NT2/D1 (cell line): ENCODE results near the gene PTPRF.

Source experiments
- DNase-seq: peaks from one replicate; pipeline ENCODE4 v3.0.0-alpha.2; 2011; ENCODE audit warnings: low read depth, low spot score
- H3K27me3 ChIP-seq: 2 replicates; pipeline ENCODE4 v1.6.0; 2011; ENCODE audit warnings: mild to moderate bottlenecking; ENCODE audit not compliant: insufficient read length, insufficient read depth
- H3K36me3 ChIP-seq: 2 replicates; pipeline ENCODE4 v1.6.1; 2011; ENCODE audit warnings: mild to moderate bottlenecking, low read length, mixed read lengths; ENCODE audit not compliant: insufficient read depth, insufficient read length
- H3K4me1 ChIP-seq: 2 replicates; pipeline ENCODE4 v1.5.1; 2011; ENCODE audit not compliant: insufficient read depth, insufficient read length
- H3K4me3 ChIP-seq: 2 replicates; pipeline ENCODE4 v1.5.1; 2011; ENCODE audit warnings: low read depth; ENCODE audit not compliant: insufficient read length
- H3K9ac ChIP-seq: 2 replicates; pipeline ENCODE4 v1.6.0; 2011; ENCODE audit warnings: low read depth; ENCODE audit not compliant: insufficient read length
- H3K9me3 ChIP-seq: 2 replicates; pipeline ENCODE4 v1.5.1; 2011; ENCODE audit warnings: mild to moderate bottlenecking, low read length; ENCODE audit not compliant: insufficient read depth
- SUZ12 ChIP-seq: IDR thresholded peaks from 2 replicates; pipeline ENCODE4 v1.6.1; 2011; ENCODE audit not compliant: insufficient read length, insufficient read depth; ENCODE audit errors: extremely low read depth
- YY1 ChIP-seq: IDR thresholded peaks from 2 replicates; pipeline ENCODE4 v1.6.1; 2011; ENCODE audit not compliant: insufficient read length, insufficient read depth
- ZNF274 ChIP-seq: IDR thresholded peaks from 2 replicates; pipeline ENCODE4 v1.6.1; 2011; ENCODE audit warnings: mild to moderate bottlenecking, low read depth, low read length

PTPRF gene

DNA sequence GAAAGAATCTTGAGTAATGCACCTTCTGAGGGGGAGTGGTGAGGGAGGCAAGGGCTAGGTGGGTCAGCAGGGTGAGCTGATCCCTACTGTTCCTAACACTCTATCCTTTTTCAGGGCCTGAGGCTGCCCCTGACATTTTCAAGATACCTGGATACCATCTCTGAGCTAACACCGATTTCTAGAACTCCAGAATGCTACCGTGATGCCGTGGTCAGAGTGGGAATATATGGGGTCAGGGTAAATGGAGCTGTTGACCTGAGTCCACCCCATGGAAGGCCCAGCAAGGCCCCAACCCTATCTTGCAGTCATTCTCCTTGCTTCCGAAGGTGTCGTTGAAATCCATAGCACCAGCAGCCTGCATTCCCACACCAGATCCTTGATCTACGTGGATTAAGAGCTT is 18.0 kb upstream of the PTPRF start:
- peaks cover 6% of the 10 kb centered on the region; the same call in 1 of the 2 replicates for H3K9me3 ChIP-seq
- no peak for TF ChIP-seq SUZ12
- TF ChIP-seq YY1: no peak
- no peak for TF ChIP-seq ZNF274
- H3K9ac ChIP-seq: no peak overlapping the region
- H3K4me1 ChIP-seq: peaks cover 2% of the 10 kb centered on the region
- DNase-seq: no peak
- no peaks in the 10 kb centered on the region for H3K36me3 ChIP-seq
- no peak overlapping the region for H3K4me3 ChIP-seq
- H3K27me3 ChIP-seq: no peaks in the 10 kb centered on the region

DNA sequence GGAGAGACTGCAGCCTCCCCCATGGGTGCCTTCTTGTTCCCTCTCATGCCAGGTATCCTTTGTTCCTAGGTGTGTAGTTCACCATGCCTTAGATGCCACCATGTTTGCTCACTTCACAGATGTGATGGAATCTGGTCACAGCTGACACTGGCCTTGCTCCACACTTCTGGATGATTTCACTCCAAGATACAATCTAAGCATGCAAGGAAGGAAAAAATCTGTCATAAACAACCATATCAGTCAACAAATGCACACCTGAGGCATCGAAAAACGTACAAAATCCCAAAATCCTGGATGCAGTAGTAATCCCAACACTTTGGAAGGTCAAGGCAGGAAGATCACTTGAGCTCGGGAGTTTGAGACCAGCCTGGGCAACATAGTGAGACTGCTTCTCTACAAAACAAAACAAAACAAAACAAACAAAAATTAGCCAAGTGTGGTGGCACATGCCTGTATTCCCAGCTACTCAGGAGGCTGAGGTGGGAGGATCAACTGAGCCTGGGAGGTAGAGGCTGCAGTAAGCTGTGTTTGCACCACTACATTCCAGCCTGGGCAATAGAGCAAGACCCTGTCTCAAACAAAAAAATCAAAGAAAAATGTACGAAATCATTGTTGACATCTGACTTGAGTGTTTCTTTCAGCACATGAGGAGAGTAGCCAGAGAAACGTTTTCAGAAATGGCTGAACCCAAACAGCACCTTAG is 17.1 kb upstream of the PTPRF start:
- H3K27me3 ChIP-seq: no peaks in the 10 kb centered on the region
- no peaks in the 10 kb centered on the region for H3K36me3 ChIP-seq
- H3K4me1 ChIP-seq: peaks cover under 1% of the 10 kb centered on the region
- no peak for DNase-seq
- no peak overlapping the region for H3K4me3 ChIP-seq
- peaks cover 6% of the 10 kb centered on the region; the same call in 1 of the 2 replicates for H3K9me3 ChIP-seq
- no peak for TF ChIP-seq ZNF274
- no peak for TF ChIP-seq YY1
- TF ChIP-seq SUZ12: no peak
- no peak overlapping the region for H3K9ac ChIP-seq

DNA sequence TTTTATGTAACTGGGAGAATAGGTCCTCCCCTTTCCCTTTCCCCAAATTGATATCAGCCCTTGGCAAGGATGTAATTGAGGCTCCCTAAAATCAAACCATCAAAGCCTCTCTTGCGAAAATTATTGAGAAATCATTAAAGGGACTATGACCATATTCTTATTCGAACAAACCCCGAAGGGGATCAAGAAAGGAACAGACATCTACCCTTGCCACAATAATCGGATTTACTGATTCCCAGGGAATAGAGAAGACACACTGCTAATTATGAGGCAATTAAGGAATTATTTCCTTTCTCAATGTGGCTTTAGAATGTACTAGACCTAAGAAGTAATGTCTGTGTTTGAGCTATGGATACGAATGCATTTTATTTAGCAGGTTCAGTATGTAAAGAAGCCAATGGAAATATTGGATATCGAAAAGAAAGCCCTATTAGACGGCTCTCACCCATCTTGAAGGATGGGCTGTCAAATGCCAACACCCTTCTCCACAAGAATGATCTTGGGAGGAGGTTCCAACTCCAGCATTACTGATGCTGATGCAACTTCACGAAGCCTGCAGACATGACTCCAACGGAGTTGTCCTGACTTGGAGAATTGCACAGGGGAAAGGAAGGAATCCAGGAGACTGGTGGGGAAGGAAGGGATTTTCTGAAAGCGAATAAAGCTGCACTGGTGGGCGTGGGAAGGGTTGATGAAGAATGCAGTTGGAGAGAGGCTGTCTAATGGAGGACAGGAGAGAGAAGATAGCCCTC is 11.6 kb upstream of the PTPRF start:
- Histone ChIP-seq H3K4me3 (no peak overlapping the region), H3K9ac (no peak overlapping the region), H3K27me3 (no peaks in the 10 kb centered on the region), H3K4me1 (peaks cover 3% of the 10 kb centered on the region), H3K36me3 (no peaks in the 10 kb centered on the region), H3K9me3 (no peaks in the 10 kb centered on the region)
- no peak for DNase-seq
- TF ChIP-seq SUZ12 (no peak), YY1 (no peak), ZNF274 (no peak)

DNA sequence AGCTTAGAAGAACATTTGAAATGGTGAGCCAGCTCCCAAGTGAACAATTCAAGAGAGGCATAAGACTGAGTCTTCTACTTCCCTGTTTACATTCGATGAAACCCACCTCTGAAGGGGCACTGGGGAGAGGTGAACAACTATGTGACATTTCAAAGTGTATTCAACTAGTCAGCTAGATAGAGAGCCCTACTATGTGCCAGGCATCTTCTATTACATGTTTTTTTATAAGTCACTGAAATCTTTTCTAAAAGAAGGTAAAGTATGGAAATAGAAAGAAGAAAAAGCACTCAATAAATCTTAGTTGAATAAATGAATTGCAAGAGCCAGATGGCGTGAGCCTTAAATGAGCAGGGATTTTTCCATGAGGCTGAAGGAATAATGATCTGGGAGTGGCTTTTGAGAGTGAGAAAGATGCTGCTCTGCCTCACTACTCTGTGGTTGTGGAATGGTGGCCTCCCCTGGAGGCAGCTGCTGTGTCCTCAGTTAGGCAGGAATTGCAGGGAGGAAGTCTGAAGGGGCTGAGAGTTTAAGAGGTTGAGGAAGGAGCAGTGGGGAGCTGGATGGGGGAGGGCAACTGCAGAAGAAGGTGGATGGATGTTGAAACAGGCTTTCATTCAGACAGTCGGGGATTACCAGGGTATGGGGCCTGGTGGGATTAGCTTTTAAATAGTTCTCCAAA is 10.4 kb upstream of the PTPRF start:
- DNase-seq: no peak
- H3K4me1 ChIP-seq: peaks cover 3% of the 10 kb centered on the region
- no peaks in the 10 kb centered on the region for H3K36me3 ChIP-seq
- H3K9me3 ChIP-seq: no peaks in the 10 kb centered on the region
- no peak overlapping the region for H3K4me3 ChIP-seq
- no peak overlapping the region for H3K9ac ChIP-seq
- no peak for TF ChIP-seq ZNF274
- no peak for TF ChIP-seq SUZ12
- no peak for TF ChIP-seq YY1
- no peaks in the 10 kb centered on the region for H3K27me3 ChIP-seq

DNA sequence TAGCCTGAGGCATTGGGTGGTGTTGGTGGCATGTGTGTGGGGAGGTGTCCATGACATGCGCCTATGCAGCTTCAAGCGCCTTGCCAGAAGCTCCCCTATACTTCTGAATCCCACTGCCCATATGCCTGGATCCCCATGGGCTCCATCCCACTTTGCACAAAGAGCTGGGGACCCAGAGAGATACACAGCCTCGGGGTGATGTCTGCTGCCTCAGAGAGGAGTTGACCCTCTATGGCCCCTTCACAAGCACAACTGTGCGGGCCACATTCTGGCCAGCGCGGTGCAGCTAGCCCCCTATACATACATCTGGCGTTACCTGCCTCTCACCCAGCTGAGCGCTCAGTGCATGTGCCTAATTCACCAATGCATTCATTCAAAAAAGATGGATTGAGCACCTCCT is 9.6 kb upstream of the PTPRF start:
- no peaks in the 10 kb centered on the region for H3K36me3 ChIP-seq
- no peak for TF ChIP-seq SUZ12
- TF ChIP-seq YY1: no peak
- no peak for TF ChIP-seq ZNF274
- no peak for DNase-seq
- no peaks in the 10 kb centered on the region for H3K27me3 ChIP-seq
- peaks cover 3% of the 10 kb centered on the region for H3K4me1 ChIP-seq
- no peaks in the 10 kb centered on the region for H3K9me3 ChIP-seq
- H3K4me3 ChIP-seq: no peak overlapping the region
- no peak overlapping the region for H3K9ac ChIP-seq

DNA sequence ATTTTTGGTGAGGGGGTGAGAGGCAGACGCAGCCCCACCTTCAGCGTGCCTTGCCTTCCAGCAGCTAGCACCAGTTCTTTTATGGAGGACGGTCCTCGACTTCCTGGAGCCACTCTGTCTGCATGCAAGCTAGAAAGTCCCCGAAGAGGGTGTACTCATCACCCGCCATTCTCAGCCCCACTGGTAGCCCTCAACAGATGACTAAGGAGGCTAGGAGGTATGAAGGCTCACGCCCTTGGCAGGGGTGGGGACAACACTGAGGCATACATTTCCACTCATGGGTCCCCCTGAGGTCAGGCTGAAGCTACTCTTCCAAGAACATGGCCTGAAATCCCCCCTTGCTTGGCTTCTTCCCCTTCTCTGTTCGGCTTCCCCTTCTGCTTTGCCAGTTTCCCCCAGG is 8.9 kb upstream of the PTPRF start:
- TF ChIP-seq YY1: no peak
- TF ChIP-seq ZNF274: no peak
- no peak for TF ChIP-seq SUZ12
- H3K4me3 ChIP-seq: no peak overlapping the region
- no peak overlapping the region for H3K9ac ChIP-seq
- no peak for DNase-seq
- no peaks in the 10 kb centered on the region for H3K9me3 ChIP-seq
- no peaks in the 10 kb centered on the region for H3K27me3 ChIP-seq
- peaks cover 7% of the 10 kb centered on the region for H3K4me1 ChIP-seq
- H3K36me3 ChIP-seq: no peaks in the 10 kb centered on the region

DNA sequence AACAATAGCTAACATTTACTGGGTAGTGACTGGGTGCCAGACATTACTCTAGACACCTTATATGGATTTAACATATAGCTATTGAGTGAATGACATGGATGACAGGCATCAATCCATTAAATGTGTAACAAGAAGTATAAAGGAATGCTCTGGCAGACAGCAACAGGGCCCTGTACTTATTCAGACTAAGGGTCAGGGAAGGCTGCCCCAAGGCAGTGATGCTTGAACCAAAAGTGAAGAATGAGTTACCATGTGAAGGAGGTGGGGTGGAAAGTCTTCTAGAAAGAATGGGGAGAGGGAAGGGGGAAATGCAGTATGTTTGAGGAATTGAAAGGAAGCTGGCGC is 8.3 kb upstream of the PTPRF start:
- no peak for DNase-seq
- no peak overlapping the region for H3K9ac ChIP-seq
- H3K4me3 ChIP-seq: no peak overlapping the region

More for the DNA sequence above, 8.3 kb upstream of the PTPRF start:
- peaks cover 10% of the 10 kb centered on the region for H3K4me1 ChIP-seq
- H3K36me3 ChIP-seq: no peaks in the 10 kb centered on the region
- TF ChIP-seq SUZ12 (no peak), YY1 (no peak), ZNF274 (no peak)
- no peaks in the 10 kb centered on the region for H3K9me3 ChIP-seq
- no peaks in the 10 kb centered on the region for H3K27me3 ChIP-seq
